K562 (cell line): ENCODE measurements around the gene MIEF1. TPM values are rescaled to one million over a fixed set of nuclear protein-coding genes. Genes with fewer than 3 reads are reported as not detected.

Experiments used
- BCL6 ChIP-seq: fragments of 250-450 bp; sonication (Bioruptor Pico); IDR thresholded peaks from 2 replicates; pipeline ENCODE4 v1.4.0; 2020
- CC2D1A ChIP-seq: fragments of 450-650 bp; IDR thresholded peaks from 2 replicates; pipeline ENCODE4 v1.6.1; 2017; ENCODE audit warnings: mild to moderate bottlenecking
- CXXC5 ChIP-seq: fragments of 250-450 bp; sonication (Bioruptor Pico); IDR thresholded peaks from 2 replicates; pipeline ENCODE4 v1.8.0; 2022; ENCODE audit warnings: inconsistent platforms, mild to moderate bottlenecking, moderate library complexity
- DDX20 ChIP-seq: fragments of 450-650 bp; IDR thresholded peaks from 2 replicates; pipeline ENCODE4 v1.6.1; 2016; ENCODE audit warnings: missing genetic modification characterization, low read depth, mild to moderate bottlenecking, missing compliant biosample characterization, moderate library complexity
- DIDO1 ChIP-seq: fragments of 450-650 bp; IDR thresholded peaks from 2 replicates; pipeline ENCODE4 v1.6.1; 2016; ENCODE audit warnings: low read depth, missing biosample characterization, missing genetic modification characterization
- EGR1 ChIP-seq: fragments of 450-650 bp; conservative IDR thresholded peaks from 2 replicates; pipeline ENCODE4 v1.6.1; 2017; ENCODE audit warnings: mild to moderate bottlenecking
- PCBP2 ChIP-seq: fragments of 200-400 bp; formaldehyde crosslinking; IDR thresholded peaks from 2 replicates; pipeline ENCODE4 v1.6.1; 2018; ENCODE audit warnings: low read length, low read depth, mild to moderate bottlenecking, moderate library complexity; ENCODE audit not compliant: poor library complexity, severe bottlenecking
- PHF8 ChIP-seq: fragments of 200-600 bp; sonication (generic); IDR thresholded peaks from 2 replicates; pipeline ENCODE4 v1.6.1; 2012; ENCODE audit warnings: mixed run types, mild to moderate bottlenecking, inconsistent platforms, low read length, moderate library complexity, borderline replicate concordance
- RFX7 ChIP-seq: fragments of 250-450 bp; sonication (Bioruptor Pico); IDR thresholded peaks from 2 replicates; pipeline ENCODE4 v1.5.1; 2021; ENCODE audit warnings: mild to moderate bottlenecking
- STAG1 ChIP-seq: sonication (generic); formaldehyde crosslinking; IDR thresholded peaks from 2 replicates; pipeline ENCODE4 v1.5.0; 2020; ENCODE audit warnings: missing genetic modification reagents, borderline replicate concordance
- SUPT5H ChIP-seq: fragments of 450-650 bp; IDR thresholded peaks from 2 replicates; pipeline ENCODE4 v1.6.1; 2016
- TAF9B ChIP-seq: fragments of 450-650 bp; IDR thresholded peaks from 2 replicates; pipeline ENCODE4 v1.6.1; 2018; ENCODE audit warnings: mild to moderate bottlenecking; ENCODE audit not compliant: partially characterized antibody
- ZNF551 ChIP-seq: fragments of 250-450 bp; sonication (Bioruptor Pico); IDR thresholded peaks from 2 replicates; pipeline ENCODE4 v1.5.0; 2021; ENCODE audit warnings: mild to moderate bottlenecking, moderate library complexity
- polyA plus RNA-seq, 8 experiments: library from polyadenylated mRNA; depleted of rRNA in 4 of 8; stranded (reverse) in 5 of 8; unstranded in 3 of 8; fragments of >200 nt; fragmentation: Nextera tagmentation in 2 of 8; fragmentation: Illumina TruSeq in 1 of 8; extraction: Ambion mirVana in 2 of 8; extraction: Trizol in 1 of 8; gene quantifications; 2 replicates each; pipeline versions ENCODE4 v1.2.1 to v1.2.3, GENCODE V29; 2011 to 2014; ENCODE audit warnings: inconsistent platforms in 1 of 8, missing spikeins in 1 of 8
- total RNA-seq, 7 experiments: library from RNA; depleted of rRNA in 6 of 7; stranded (reverse); fragments of >200 nt in 6 of 7; fragmentation: Illumina TruSeq in 2 of 7; extraction: Trizol in 2 of 7; gene quantifications; 2 replicates each; pipeline versions ENCODE4 v1.2.1 to v1.2.3, GENCODE V29; 2011 to 2021; ENCODE audit warnings: low replicate concordance in 1 of 7
- TF ChIP-seq, protein P1 (sequence below): fragments of 450-650 bp; IDR thresholded peaks from 2 replicates; pipeline ENCODE4 v1.6.1; 2016; ENCODE audit warnings: mild to moderate bottlenecking
- TF ChIP-seq, protein P2 (sequence below): fragments of 450-650 bp; IDR thresholded peaks from one replicate; pipeline ENCODE4 v1.6.1; 2018; ENCODE audit warnings: mild to moderate bottlenecking, moderate library complexity; ENCODE audit not compliant: partially characterized antibody
- TF ChIP-seq, protein P3 (sequence below): IDR thresholded peaks from 2 replicates; pipeline ENCODE4 v1.6.1; 2014; ENCODE audit warnings: antibody characterized with exemption
- TF ChIP-seq, protein P4 (sequence below), 2 experiments: IDR thresholded peaks in 1 of 2; conservative IDR thresholded peaks in 1 of 2; 2 replicates each; pipeline ENCODE4 v1.6.1; 2016; ENCODE audit warnings: low read depth in 2 of 2, mild to moderate bottlenecking in 1 of 2, missing compliant biosample characterization in 1 of 2, missing genetic modification characterization in 1 of 2, moderate library complexity in 1 of 2
- TF ChIP-seq, protein P5 (sequence below): sonication (generic); formaldehyde crosslinking; IDR thresholded peaks from 2 replicates; pipeline ENCODE4 v1.8.0; 2022; ENCODE audit warnings: mild to moderate bottlenecking, missing genetic modification reagents

MIEF1 gene
- total and polyA plus RNA-seq, 9 of the 15 experiments (the other 6 are each of a cell fraction or from before 2014, with no cell fraction given) = 10.9 to 51.8 (median 25.5) TPM

DNA sequence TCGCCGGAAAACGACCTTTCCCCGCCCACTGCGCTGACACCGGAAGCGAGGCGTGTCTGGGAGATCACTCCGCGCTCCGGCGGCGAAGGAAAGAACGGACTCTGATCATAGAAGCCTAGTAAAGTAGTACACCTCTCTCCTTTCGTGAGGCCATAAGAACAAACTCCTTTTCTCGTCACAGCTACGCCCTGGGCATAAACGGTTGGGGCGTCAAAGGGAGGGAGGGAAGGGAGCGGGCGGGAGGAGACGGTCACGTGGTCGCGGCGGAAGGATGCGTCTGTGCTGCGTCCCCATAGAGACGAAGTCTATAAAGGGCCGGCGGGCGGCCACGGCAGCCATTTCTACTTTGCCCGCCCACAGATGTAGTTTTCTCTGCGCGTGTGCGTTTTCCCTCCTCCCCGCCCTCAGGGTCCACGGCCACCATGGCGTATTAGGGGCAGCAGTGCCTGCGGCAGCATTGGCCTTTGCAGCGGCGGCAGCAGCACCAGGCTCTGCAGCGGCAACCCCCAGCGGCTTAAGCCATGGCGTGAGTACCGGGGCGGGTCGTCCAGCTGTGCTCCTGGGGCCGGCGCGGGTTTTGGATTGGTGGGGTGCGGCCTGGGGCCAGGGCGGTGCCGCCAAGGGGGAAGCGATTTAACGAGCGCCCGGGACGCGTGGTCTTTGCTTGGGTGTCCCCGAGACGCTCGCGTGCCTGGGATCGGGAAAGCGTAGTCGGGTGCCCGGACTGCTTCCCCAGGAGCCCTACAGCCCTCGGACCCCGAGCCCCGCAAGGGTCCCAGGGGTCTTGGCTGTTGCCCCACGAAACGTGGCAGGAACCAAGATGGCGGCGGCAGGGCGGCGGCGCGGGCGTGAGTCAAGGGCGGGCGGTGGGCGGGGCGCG lies 18.4 kb downstream of the MIEF1 start, which contains the start of gene ATF4 (continued):
- TF ChIP-seq, protein P1, sequence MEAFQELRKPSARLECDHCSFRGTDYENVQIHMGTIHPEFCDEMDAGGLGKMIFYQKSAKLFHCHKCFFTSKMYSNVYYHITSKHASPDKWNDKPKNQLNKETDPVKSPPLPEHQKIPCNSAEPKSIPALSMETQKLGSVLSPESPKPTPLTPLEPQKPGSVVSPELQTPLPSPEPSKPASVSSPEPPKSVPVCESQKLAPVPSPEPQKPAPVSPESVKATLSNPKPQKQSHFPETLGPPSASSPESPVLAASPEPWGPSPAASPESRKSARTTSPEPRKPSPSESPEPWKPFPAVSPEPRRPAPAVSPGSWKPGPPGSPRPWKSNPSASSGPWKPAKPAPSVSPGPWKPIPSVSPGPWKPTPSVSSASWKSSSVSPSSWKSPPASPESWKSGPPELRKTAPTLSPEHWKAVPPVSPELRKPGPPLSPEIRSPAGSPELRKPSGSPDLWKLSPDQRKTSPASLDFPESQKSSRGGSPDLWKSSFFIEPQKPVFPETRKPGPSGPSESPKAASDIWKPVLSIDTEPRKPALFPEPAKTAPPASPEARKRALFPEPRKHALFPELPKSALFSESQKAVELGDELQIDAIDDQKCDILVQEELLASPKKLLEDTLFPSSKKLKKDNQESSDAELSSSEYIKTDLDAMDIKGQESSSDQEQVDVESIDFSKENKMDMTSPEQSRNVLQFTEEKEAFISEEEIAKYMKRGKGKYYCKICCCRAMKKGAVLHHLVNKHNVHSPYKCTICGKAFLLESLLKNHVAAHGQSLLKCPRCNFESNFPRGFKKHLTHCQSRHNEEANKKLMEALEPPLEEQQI = 0 out of 2 replicates have a peak, but pooled peaks have one; percentile 54
- TF ChIP-seq TAF9B = peak; percentile 96
- TF ChIP-seq DDX20 (tag) = no peak
- TF ChIP-seq, protein P2, sequence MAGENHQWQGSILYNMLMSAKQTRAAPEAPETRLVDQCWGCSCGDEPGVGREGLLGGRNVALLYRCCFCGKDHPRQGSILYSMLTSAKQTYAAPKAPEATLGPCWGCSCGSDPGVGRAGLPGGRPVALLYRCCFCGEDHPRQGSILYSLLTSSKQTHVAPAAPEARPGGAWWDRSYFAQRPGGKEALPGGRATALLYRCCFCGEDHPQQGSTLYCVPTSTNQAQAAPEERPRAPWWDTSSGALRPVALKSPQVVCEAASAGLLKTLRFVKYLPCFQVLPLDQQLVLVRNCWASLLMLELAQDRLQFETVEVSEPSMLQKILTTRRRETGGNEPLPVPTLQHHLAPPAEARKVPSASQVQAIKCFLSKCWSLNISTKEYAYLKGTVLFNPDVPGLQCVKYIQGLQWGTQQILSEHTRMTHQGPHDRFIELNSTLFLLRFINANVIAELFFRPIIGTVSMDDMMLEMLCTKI = no peak
- TF ChIP-seq, protein P3, sequence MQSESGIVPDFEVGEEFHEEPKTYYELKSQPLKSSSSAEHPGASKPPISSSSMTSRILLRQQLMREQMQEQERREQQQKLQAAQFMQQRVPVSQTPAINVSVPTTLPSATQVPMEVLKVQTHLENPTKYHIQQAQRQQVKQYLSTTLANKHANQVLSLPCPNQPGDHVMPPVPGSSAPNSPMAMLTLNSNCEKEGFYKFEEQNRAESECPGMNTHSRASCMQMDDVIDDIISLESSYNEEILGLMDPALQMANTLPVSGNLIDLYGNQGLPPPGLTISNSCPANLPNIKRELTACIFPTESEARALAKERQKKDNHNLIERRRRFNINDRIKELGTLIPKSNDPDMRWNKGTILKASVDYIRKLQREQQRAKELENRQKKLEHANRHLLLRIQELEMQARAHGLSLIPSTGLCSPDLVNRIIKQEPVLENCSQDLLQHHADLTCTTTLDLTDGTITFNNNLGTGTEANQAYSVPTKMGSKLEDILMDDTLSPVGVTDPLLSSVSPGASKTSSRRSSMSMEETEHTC = peak; percentile 64; the same call in 1 of the 2 replicates
- TF ChIP-seq STAG1 (CRISPR knock-in tag) = 0 out of 2 replicates have a peak, but pooled peaks have one; percentile 33
- TF ChIP-seq DIDO1 = no peak
- peak; percentile 21 for TF ChIP-seq EGR1
- TF ChIP-seq SUPT5H = peak; percentile 99
- TF ChIP-seq ZNF551 (CRISPR knock-in tag) = no peak
- TF ChIP-seq PCBP2 = peak; percentile 94
- TF ChIP-seq, protein P4, sequence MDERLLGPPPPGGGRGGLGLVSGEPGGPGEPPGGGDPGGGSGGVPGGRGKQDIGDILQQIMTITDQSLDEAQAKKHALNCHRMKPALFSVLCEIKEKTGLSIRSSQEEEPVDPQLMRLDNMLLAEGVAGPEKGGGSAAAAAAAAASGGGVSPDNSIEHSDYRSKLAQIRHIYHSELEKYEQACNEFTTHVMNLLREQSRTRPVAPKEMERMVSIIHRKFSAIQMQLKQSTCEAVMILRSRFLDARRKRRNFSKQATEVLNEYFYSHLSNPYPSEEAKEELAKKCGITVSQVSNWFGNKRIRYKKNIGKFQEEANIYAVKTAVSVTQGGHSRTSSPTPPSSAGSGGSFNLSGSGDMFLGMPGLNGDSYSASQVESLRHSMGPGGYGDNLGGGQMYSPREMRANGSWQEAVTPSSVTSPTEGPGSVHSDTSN (CRISPR knock-in tag; IDR thresholded peaks at IDR 0.05; ENCODE audit: low read depth) = no peak; the same call in 1 of the 2 replicates
- TF ChIP-seq, protein P4 (tag; conservative IDR thresholded peaks at IDR 0.05; ENCODE audit: low read depth) = no peak
- TF ChIP-seq CXXC5 (CRISPR knock-in tag) = peak; percentile 85
- TF ChIP-seq CC2D1A = 0 out of 2 replicates have a peak, but pooled peaks have one; percentile 15
- TF ChIP-seq RFX7 (CRISPR knock-in tag) = no peak
- TF ChIP-seq BCL6 (CRISPR knock-in tag) = no peak
- TF ChIP-seq, protein P5, sequence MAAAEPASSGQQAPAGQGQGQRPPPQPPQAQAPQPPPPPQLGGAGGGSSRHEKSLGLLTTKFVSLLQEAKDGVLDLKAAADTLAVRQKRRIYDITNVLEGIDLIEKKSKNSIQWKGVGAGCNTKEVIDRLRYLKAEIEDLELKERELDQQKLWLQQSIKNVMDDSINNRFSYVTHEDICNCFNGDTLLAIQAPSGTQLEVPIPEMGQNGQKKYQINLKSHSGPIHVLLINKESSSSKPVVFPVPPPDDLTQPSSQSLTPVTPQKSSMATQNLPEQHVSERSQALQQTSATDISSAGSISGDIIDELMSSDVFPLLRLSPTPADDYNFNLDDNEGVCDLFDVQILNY (CRISPR knock-in tag) = no peak
- TF ChIP-seq PHF8 = peak; percentile 87
